ENCODE data around the gene TMEM219. TPM values are rescaled to one million over a fixed set of nuclear protein-coding genes. Genes with fewer than 3 reads are reported as not detected.

TMEM219 gene
- total RNA-seq, 2 donors from 2014 or later, result 149 to 174 TPM

GRCh38 chr16:29943846-29944799 is 17.8 kb upstream of the TMEM219 start:
- TF ChIP-seq, protein P1, sequence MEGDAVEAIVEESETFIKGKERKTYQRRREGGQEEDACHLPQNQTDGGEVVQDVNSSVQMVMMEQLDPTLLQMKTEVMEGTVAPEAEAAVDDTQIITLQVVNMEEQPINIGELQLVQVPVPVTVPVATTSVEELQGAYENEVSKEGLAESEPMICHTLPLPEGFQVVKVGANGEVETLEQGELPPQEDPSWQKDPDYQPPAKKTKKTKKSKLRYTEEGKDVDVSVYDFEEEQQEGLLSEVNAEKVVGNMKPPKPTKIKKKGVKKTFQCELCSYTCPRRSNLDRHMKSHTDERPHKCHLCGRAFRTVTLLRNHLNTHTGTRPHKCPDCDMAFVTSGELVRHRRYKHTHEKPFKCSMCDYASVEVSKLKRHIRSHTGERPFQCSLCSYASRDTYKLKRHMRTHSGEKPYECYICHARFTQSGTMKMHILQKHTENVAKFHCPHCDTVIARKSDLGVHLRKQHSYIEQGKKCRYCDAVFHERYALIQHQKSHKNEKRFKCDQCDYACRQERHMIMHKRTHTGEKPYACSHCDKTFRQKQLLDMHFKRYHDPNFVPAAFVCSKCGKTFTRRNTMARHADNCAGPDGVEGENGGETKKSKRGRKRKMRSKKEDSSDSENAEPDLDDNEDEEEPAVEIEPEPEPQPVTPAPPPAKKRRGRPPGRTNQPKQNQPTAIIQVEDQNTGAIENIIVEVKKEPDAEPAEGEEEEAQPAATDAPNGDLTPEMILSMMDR (IDR thresholded peaks at IDR 0.05), result no peak
- intact Hi-C loops (cut with DNase I), result no loop called here
- H3K9ac ChIP-seq (ENCODE audit: low read depth in 2 of 2, low read length in 2 of 2), result peak overlapping the region in 1 of 2 donors; percentile 54
- peaks cover 6% of the 10 kb centered on the region for H3K4me1 ChIP-seq
- DNase-seq, result peak; percentile 84
- peak overlapping the region; percentile 95 for H3K27ac ChIP-seq
- no peaks in the 10 kb centered on the region for H3K27me3 ChIP-seq
- H3K4me3 ChIP-seq, result no peak overlapping the region
- no peaks in the 10 kb centered on the region for H3K9me3 ChIP-seq
- H3K36me3 ChIP-seq, result no peaks in the 10 kb centered on the region

GRCh38 chr16:29947897-29948296 is 14.0 kb upstream of the TMEM219 start:
- no peak overlapping the region for H3K4me3 ChIP-seq
- intact Hi-C loops (cut with DNase I), result no loop called here
- H3K27me3 ChIP-seq, result no peaks in the 10 kb centered on the region
- TF ChIP-seq, protein P1 (IDR thresholded peaks at IDR 0.05), result no peak
- H3K27ac ChIP-seq, result no peak overlapping the region
- H3K4me1 ChIP-seq, result peaks cover 6% of the 10 kb centered on the region
- no peak overlapping the region for H3K9ac ChIP-seq (ENCODE audit: low read depth in 2 of 2, low read length in 2 of 2)
- no peak for DNase-seq
- H3K9me3 ChIP-seq, result no peaks in the 10 kb centered on the region
- no peaks in the 10 kb centered on the region for H3K36me3 ChIP-seq

GRCh38 chr16:29950806-29951461 is 10.9 kb upstream of the TMEM219 start:
- intact Hi-C loops (cut with DNase I), result no loop called here
- Histone ChIP-seq H3K4me3 (no peak overlapping the region), H3K9me3 (no peaks in the 10 kb centered on the region), H3K9ac (ENCODE audit: low read depth in 2 of 2, low read length in 2 of 2) (no peak overlapping the region), H3K36me3 (no peaks in the 10 kb centered on the region), H3K27me3 (no peaks in the 10 kb centered on the region), H3K27ac (no peak overlapping the region), H3K4me1 (no peaks in the 10 kb centered on the region)
- DNase-seq, result no peak
- TF ChIP-seq, protein P1 (IDR thresholded peaks at IDR 0.05), result no peak

DNA sequence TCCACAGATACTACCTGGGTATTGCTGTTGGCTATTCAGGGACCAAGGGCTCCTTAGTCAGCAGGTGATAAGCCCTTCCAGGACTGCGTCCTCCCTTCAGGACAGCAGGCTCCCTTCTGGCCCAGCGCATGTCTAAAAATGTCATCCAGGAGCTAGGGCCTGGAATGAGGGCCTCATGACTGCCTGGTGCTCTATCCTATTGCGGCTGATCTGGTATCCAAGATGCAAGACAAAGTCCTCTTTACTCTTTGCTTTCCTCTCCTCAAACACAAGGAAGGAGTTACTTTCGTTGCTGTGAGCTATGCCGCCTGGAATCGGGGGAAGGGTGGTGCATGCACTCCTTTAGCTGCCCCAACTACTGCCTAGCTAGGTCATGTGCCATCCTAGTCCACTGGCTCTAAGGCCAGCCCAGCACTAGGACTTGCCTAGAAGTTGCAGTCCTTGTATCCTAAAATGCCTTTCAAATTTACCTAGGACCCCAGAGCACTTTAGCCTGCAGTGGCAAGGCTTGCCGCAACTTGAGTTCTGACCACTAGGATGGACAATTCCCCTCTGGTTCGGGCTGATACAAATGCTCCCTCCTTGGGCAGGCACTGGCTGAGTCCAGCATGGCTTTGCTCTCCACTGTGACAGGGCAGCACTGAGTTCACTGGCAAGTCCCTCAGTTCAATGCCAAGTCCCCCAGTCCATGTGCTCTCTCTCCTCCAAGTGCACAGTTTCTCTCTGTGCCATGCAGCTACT is 10.1 kb upstream of the TMEM219 start:
- Histone ChIP-seq H3K9me3 (no peaks in the 10 kb centered on the region), H3K4me3 (no peak overlapping the region), H3K27me3 (no peaks in the 10 kb centered on the region), H3K9ac (ENCODE audit: low read depth in 2 of 2, low read length in 2 of 2) (no peak overlapping the region), H3K36me3 (no peaks in the 10 kb centered on the region), H3K27ac (no peak overlapping the region), H3K4me1 (no peaks in the 10 kb centered on the region)
- DNase-seq, result no peak
- intact Hi-C loops (cut with DNase I), result no loop called here
- TF ChIP-seq, protein P1 (IDR thresholded peaks at IDR 0.05), result no peak

GRCh38 chr16:29958756-29959155 is 3.1 kb upstream of the TMEM219 start:
- no peak overlapping the region for H3K27ac ChIP-seq
- H3K9ac ChIP-seq (ENCODE audit: low read depth in 2 of 2, low read length in 2 of 2), result no peak overlapping the region
- H3K36me3 ChIP-seq, result no peaks in the 10 kb centered on the region
- H3K9me3 ChIP-seq, result no peaks in the 10 kb centered on the region
- no peak for DNase-seq
- H3K4me3 ChIP-seq, result no peak overlapping the region
- intact Hi-C loops (cut with DNase I), result no loop called here
- TF ChIP-seq, protein P1 (IDR thresholded peaks at IDR 0.05), result no peak
- H3K27me3 ChIP-seq, result no peaks in the 10 kb centered on the region
- H3K4me1 ChIP-seq, result peaks cover 9% of the 10 kb centered on the region
